Right atrium auricular region (tissue), 2 donors: Measurements from ENCODE around the gene SLC41A3. TPM values are rescaled to one million over a fixed set of nuclear protein-coding genes. Genes with fewer than 3 reads are reported as not detected.

ENCODE experiments used
- DNase-seq: peaks from one replicate; pipeline ENCODE4 v3.0.0-alpha.2; 2019; ENCODE audit warnings: low spot score
- H3K27ac ChIP-seq, 2 donors: fragments of 200-600 bp; sonication (generic); 1 replicate in 1 of 2; 2 replicates in 1 of 2; pipeline ENCODE4 v1.5.1; 2016 to 2019
- H3K27me3 ChIP-seq, 2 donors: fragments of 200-600 bp; sonication (generic); one replicate each; pipeline versions ENCODE4 v1.5.1 to v1.6.0; 2017 to 2019
- H3K36me3 ChIP-seq: fragments of 200-600 bp; sonication (generic); one replicate; pipeline ENCODE4 v1.5.1; 2016
- H3K4me1 ChIP-seq, 2 donors: fragments of 200-600 bp; sonication (generic); one replicate each; pipeline versions ENCODE4 v1.5.1 to v1.6.0; 2017 to 2019
- H3K4me3 ChIP-seq, 2 donors: fragments of 200-600 bp; sonication (generic); 1 replicate in 1 of 2; 2 replicates in 1 of 2; pipeline ENCODE4 v1.5.1; 2017 to 2019; ENCODE audit warnings: mild to moderate bottlenecking in 1 of 2, moderate library complexity in 1 of 2
- H3K9me3 ChIP-seq, 2 donors: fragments of 200-600 bp; sonication (generic); one replicate each; pipeline ENCODE4 v1.5.1; 2019
- CTCF ChIP-seq, 2 donors: fragments of 200-600 bp; sonication (generic); IDR thresholded peaks; one replicate each; pipeline ENCODE4 v1.5.1; 2019; ENCODE audit warnings: antibody characterized with exemption in 2 of 2
- total RNA-seq, 2 donors: library from RNA; depleted of rRNA; stranded (reverse); fragments of >200 nt; gene quantifications; one replicate each; pipeline ENCODE4 v1.1.0, GENCODE V29; 2016

Gene SLC41A3
- total RNA-seq, 2 donors from 2014 or later, result 34.1 to 39.6 TPM

- Histone ChIP-seq H3K27ac (no peak overlapping the region), H3K4me1 (no peaks in the 10 kb centered on the region), H3K36me3 (no peaks in the 10 kb centered on the region), H3K9me3 (no peaks in the 10 kb centered on the region), H3K4me3 (no peak overlapping the region), H3K27me3 (no peaks in the 10 kb centered on the region)
- no peak for DNase-seq
- no peak for TF ChIP-seq CTCF (IDR thresholded peaks at IDR 0.05)
Observed at GRCh38 chr3:126110431-126111125, 26.7 kb upstream of the SLC41A3 start.

- Histone ChIP-seq H3K27me3 (no peaks in the 10 kb centered on the region), H3K36me3 (no peaks in the 10 kb centered on the region), H3K9me3 (no peaks in the 10 kb centered on the region), H3K4me3 (no peak overlapping the region), H3K4me1 (no peaks in the 10 kb centered on the region), H3K27ac (no peak overlapping the region)
- DNase-seq, result peak; percentile 38
- TF ChIP-seq CTCF (IDR thresholded peaks at IDR 0.05), result no peak
Observed at GRCh38 chr3:126109880-126110235, 25.9 kb upstream of the SLC41A3 start.

- Histone ChIP-seq H3K4me3 (no peak overlapping the region), H3K36me3 (no peaks in the 10 kb centered on the region), H3K27ac (no peak overlapping the region), H3K27me3 (no peaks in the 10 kb centered on the region), H3K4me1 (no peaks in the 10 kb centered on the region), H3K9me3 (no peaks in the 10 kb centered on the region)
- DNase-seq, result peak; percentile 34
- TF ChIP-seq CTCF (IDR thresholded peaks at IDR 0.05), result no peak
Observed at GRCh38 chr3:126109146-126109879, 25.4 kb upstream of the SLC41A3 start.

- Histone ChIP-seq H3K9me3 (no peaks in the 10 kb centered on the region), H3K27ac (no peak overlapping the region), H3K4me3 (no peak overlapping the region), H3K27me3 (no peaks in the 10 kb centered on the region), H3K36me3 (no peaks in the 10 kb centered on the region), H3K4me1 (no peaks in the 10 kb centered on the region)
- TF ChIP-seq CTCF (IDR thresholded peaks at IDR 0.05), result no peak
- peak; percentile 49 for DNase-seq
Observed at GRCh38 chr3:126108676-126109050, 24.7 kb upstream of the SLC41A3 start.

GRCh38 chr3:126107957-126108675, 24.2 kb upstream of the SLC41A3 start:
- Histone ChIP-seq H3K9me3 (no peaks in the 10 kb centered on the region), H3K36me3 (no peaks in the 10 kb centered on the region), H3K27ac (no peak overlapping the region), H3K27me3 (no peaks in the 10 kb centered on the region), H3K4me1 (peaks cover 0 to 4% of the 10 kb centered on the region in 2 donors), H3K4me3 (no peak overlapping the region)
- TF ChIP-seq CTCF (IDR thresholded peaks at IDR 0.05), result no peak
- DNase-seq, result peak; percentile 46
